RWPE2 (cell line): ENCODE results near the gene TP53AIP1.

ENCODE experiments used
- ATAC-seq: fragments of 200-7000 bp; cut with Tn5 transposase; 3 replicates; pipeline ENCODE4 v1.9.1; 2021; ENCODE audit warnings: low read depth
- DNase-seq: peaks from one replicate; pipeline ENCODE4 v3.0.0-alpha.2; 2020; ENCODE audit warnings: low spot score
- H3K27ac ChIP-seq: fragments of 450-650 bp; 2 replicates; pipeline ENCODE4 v1.5.1; 2017; ENCODE audit warnings: mild to moderate bottlenecking; ENCODE audit not compliant: poor library complexity, severe bottlenecking
- H3K27me3 ChIP-seq: fragments of 250-450 bp; sonication (Bioruptor Pico); 2 replicates; pipeline ENCODE4 v1.5.1; 2021; ENCODE audit warnings: mild to moderate bottlenecking, moderate library complexity; ENCODE audit not compliant: insufficient read depth, poor library complexity, severe bottlenecking
- H3K36me3 ChIP-seq: fragments of 250-450 bp; sonication (Bioruptor Pico); 2 replicates; pipeline ENCODE4 v1.5.1; 2020; ENCODE audit warnings: low read depth, mild to moderate bottlenecking, moderate library complexity
- H3K4me1 ChIP-seq: fragments of 250-450 bp; sonication (Bioruptor Pico); 2 replicates; pipeline ENCODE4 v1.5.1; 2021; ENCODE audit warnings: mild to moderate bottlenecking, moderate library complexity; ENCODE audit not compliant: insufficient read depth, poor library complexity, severe bottlenecking
- H3K4me3 ChIP-seq: fragments of 250-450 bp; sonication (Bioruptor Pico); 2 replicates; pipeline ENCODE4 v1.5.1; 2021; ENCODE audit warnings: mild to moderate bottlenecking, moderate library complexity; ENCODE audit not compliant: severe bottlenecking
- H3K9me3 ChIP-seq: fragments of 250-450 bp; sonication (Bioruptor Pico); 2 replicates; pipeline ENCODE4 v1.5.1; 2021; ENCODE audit warnings: mild to moderate bottlenecking, moderate library complexity; ENCODE audit not compliant: severe bottlenecking
- TF ChIP-seq, protein P1 (sequence below): fragments of 450-650 bp; IDR thresholded peaks from one replicate; pipeline ENCODE4 v1.5.1; 2017; ENCODE audit warnings: mild to moderate bottlenecking, moderate library complexity; ENCODE audit not compliant: poor library complexity, severe bottlenecking

TP53AIP1 gene

DNA sequence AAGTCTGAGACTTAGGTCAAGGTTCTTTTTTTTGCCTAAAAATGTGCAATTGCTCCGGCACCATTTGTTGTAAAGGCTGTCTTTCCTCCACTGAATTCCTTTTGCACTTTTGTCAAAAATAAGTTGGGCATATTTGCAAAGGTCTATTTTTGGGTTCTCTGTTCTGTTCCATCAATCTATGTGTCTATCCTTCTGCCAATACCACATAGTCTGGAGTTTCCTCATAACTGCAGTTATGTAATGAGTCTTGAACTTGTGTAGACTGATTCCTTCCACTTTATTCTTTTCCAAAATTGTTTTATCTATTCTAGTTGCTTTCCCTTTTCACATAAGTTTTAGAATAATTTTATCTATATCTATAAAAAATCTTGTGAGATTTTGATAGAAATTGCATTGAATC is 44.8 kb downstream of the TP53AIP1 start:
- TF ChIP-seq, protein P1, sequence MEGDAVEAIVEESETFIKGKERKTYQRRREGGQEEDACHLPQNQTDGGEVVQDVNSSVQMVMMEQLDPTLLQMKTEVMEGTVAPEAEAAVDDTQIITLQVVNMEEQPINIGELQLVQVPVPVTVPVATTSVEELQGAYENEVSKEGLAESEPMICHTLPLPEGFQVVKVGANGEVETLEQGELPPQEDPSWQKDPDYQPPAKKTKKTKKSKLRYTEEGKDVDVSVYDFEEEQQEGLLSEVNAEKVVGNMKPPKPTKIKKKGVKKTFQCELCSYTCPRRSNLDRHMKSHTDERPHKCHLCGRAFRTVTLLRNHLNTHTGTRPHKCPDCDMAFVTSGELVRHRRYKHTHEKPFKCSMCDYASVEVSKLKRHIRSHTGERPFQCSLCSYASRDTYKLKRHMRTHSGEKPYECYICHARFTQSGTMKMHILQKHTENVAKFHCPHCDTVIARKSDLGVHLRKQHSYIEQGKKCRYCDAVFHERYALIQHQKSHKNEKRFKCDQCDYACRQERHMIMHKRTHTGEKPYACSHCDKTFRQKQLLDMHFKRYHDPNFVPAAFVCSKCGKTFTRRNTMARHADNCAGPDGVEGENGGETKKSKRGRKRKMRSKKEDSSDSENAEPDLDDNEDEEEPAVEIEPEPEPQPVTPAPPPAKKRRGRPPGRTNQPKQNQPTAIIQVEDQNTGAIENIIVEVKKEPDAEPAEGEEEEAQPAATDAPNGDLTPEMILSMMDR = no peak
- DNase-seq (no peak), ATAC-seq (no peak)

DNA sequence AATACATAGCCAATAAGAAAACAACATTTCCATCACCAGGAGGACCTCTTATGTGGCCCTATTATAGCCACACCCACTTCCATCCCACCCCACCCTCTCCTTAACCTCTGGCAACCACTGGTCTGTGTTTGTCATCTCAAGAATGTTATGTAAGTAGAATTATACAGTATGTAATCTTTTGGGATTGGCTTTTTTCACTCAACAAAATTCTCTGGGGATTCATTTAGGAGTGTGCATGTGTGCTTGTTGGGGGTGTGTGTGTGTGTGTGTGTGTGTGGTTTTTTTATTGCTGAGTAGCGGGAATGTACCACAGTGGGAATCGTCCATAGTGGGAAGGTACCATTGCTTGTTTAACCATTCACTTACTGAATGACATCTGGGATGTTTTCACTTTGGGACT is 46.3 kb downstream of the TP53AIP1 start:
- Histone ChIP-seq H3K36me3 (no peaks in the 10 kb centered on the region), H3K9me3 (no peaks in the 10 kb centered on the region), H3K27me3 (no peaks in the 10 kb centered on the region), H3K4me3 (no peak overlapping the region), H3K27ac (no peak overlapping the region), H3K4me1 (no peaks in the 10 kb centered on the region)
- TF ChIP-seq, protein P1 = no peak
- DNase-seq = no peak
- ATAC-seq = no peak

More for the DNA sequence above, 44.8 kb downstream of the TP53AIP1 start:
- no peaks in the 10 kb centered on the region for H3K36me3 ChIP-seq
- no peaks in the 10 kb centered on the region for H3K9me3 ChIP-seq
- no peaks in the 10 kb centered on the region for H3K27me3 ChIP-seq
- no peak overlapping the region for H3K4me3 ChIP-seq
- H3K4me1 ChIP-seq = peaks cover under 1% of the 10 kb centered on the region
- no peak overlapping the region for H3K27ac ChIP-seq

DNA sequence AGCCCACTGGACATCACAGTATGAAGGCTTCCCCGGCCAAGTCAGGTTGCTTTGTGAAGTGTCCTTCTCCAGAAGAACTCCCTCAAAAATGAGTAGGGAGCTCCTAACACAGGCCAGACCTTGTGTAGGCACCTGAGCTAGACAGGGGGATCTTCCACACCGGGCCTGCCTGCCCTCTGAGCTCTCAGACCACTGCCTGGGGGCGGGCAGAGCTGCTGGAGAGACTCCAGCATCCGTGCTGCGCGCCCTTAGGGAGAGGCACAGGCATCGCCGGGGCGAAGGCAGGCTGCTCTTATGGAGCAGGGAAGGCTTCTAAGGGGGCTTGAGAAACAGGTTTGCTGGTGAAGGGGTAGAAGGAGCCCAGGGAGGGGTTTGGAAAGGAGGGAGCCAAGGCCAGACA is 47.1 kb downstream of the TP53AIP1 start:
- TF ChIP-seq, protein P1 = no peak
- Histone ChIP-seq H3K27ac (no peak overlapping the region), H3K27me3 (no peaks in the 10 kb centered on the region), H3K4me3 (no peak overlapping the region), H3K36me3 (no peaks in the 10 kb centered on the region), H3K9me3 (no peaks in the 10 kb centered on the region), H3K4me1 (no peaks in the 10 kb centered on the region)
- DNase-seq (no peak), ATAC-seq (no peak)

DNA sequence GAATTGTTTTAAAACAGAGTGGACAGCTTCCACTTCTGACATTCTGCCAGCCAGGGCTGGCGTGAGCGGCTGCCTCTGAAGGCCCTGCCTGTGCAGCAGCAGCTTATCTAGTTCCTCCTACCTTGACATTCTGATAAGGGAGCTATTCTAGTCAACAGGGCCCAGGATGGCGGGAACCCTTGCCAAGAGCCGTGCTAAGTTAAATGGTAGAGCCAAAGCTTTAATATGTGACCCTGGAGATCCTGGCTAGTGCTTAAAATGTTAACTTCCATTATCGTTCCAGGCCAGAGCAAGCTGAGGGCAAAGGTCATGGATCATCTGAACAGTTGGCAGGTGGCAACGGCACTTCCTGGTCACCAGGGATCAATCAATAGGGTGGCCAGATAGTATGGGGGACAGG is 48.0 kb downstream of the TP53AIP1 start:
- no peak for DNase-seq
- Histone ChIP-seq H3K27me3 (no peaks in the 10 kb centered on the region), H3K4me1 (no peaks in the 10 kb centered on the region), H3K27ac (no peak overlapping the region), H3K4me3 (no peak overlapping the region), H3K36me3 (no peaks in the 10 kb centered on the region), H3K9me3 (no peaks in the 10 kb centered on the region)
- ATAC-seq = no peak
- TF ChIP-seq, protein P1 = no peak

DNA sequence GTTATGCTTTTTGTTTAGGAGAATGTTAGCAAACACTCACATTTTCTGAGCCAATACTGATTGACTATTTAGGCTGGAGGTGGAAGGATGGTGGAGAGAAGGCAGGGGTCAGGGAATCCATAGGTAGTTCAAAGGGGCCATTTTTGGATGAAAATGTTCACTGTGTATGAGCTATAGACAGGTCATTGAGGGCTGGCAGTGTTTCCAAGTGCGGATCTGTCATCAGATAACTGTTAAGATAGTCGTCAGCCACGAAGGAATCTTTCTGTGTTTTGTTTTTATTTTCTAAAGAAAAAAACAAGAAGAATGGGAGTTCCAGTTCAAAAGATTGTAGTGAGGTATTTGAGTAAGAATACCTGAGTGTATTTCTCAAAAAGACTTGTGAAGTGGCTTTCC is 48.4 kb downstream of the TP53AIP1 start:
- no peak for ATAC-seq
- Histone ChIP-seq H3K4me3 (no peak overlapping the region), H3K9me3 (no peaks in the 10 kb centered on the region), H3K36me3 (no peaks in the 10 kb centered on the region), H3K4me1 (no peaks in the 10 kb centered on the region), H3K27me3 (no peaks in the 10 kb centered on the region), H3K27ac (no peak overlapping the region)
- TF ChIP-seq, protein P1 = no peak
- no peak for DNase-seq
